Prostate gland (tissue), 2 donors: ENCODE data around the gene MBNL1.

Experiments
- POLR2A ChIP-seq: fragments of 450-650 bp; IDR thresholded peaks from one replicate; pipeline ENCODE4 v1.6.1; 2016; ENCODE audit warnings: antibody characterized with exemption, mild to moderate bottlenecking
- TF ChIP-seq, protein P1 (sequence below), 4 experiments: fragments of 200-600 bp in 2 of 4; fragments of 450-650 bp in 2 of 4; sonication (generic) in 2 of 4; IDR thresholded peaks; 1 replicate in 3 of 4; 2 replicates in 1 of 4; pipeline ENCODE4 v1.5.1; 2016 to 2019; ENCODE audit warnings: antibody characterized with exemption in 4 of 4, mild to moderate bottlenecking in 2 of 4, moderate library complexity in 2 of 4

DNA sequence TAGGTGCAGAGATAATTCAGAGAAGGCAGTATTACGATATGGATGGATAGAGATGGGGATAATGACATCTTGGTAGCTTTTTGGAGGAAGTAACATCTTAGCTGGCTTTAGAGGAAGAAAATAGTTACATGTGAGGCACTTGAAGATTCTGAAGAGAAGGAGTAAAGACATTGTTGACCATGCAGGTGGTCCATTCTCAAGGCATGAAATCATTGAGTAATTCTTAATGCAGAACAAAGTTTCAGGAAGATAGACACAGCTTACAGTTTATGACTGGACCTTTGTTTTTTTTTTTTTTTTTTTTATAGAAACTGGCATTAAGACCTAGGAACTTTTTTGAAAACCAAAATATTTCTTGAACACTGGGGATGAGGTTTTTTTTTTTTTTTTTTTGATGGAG lies 28.2 kb downstream of the MBNL1 start:
- TF ChIP-seq, protein P1, sequence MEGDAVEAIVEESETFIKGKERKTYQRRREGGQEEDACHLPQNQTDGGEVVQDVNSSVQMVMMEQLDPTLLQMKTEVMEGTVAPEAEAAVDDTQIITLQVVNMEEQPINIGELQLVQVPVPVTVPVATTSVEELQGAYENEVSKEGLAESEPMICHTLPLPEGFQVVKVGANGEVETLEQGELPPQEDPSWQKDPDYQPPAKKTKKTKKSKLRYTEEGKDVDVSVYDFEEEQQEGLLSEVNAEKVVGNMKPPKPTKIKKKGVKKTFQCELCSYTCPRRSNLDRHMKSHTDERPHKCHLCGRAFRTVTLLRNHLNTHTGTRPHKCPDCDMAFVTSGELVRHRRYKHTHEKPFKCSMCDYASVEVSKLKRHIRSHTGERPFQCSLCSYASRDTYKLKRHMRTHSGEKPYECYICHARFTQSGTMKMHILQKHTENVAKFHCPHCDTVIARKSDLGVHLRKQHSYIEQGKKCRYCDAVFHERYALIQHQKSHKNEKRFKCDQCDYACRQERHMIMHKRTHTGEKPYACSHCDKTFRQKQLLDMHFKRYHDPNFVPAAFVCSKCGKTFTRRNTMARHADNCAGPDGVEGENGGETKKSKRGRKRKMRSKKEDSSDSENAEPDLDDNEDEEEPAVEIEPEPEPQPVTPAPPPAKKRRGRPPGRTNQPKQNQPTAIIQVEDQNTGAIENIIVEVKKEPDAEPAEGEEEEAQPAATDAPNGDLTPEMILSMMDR (IDR thresholded peaks at IDR 0.05) = no peak
- TF ChIP-seq POLR2A = no peak
